Mesothelial cell of epicardium (in vitro differentiated cells): ENCODE results near the gene TARS3. TPM values are rescaled to one million over a fixed set of nuclear protein-coding genes. Genes with fewer than 3 reads are reported as not detected.

ENCODE experiments used
- DNase-seq, 2 experiments: peaks; one replicate each; pipeline ENCODE4 v3.0.0; 2021; ENCODE audit warnings: low spot score in 2 of 2; ENCODE audit not compliant: unreplicated experiment in 2 of 2
- H3K27ac Mint-ChIP-seq: 2 replicates; pipeline ENCODE4 v1.8.0; 2021; ENCODE audit warnings: mixed read lengths
- H3K27me3 Mint-ChIP-seq: 2 replicates; pipeline ENCODE4 v1.8.0; 2021; ENCODE audit warnings: low read depth, mixed read lengths
- H3K36me3 Mint-ChIP-seq: 2 replicates; pipeline ENCODE4 v1.8.0; 2021; ENCODE audit warnings: mixed read lengths
- H3K4me1 Mint-ChIP-seq: 2 replicates; pipeline ENCODE4 v1.8.0; 2021; ENCODE audit warnings: mixed read lengths
- H3K4me3 Mint-ChIP-seq: 2 replicates; pipeline ENCODE4 v1.8.0; 2021; ENCODE audit warnings: mild to moderate bottlenecking, moderate library complexity, mixed read lengths
- H3K9me3 Mint-ChIP-seq: 2 replicates; pipeline ENCODE4 v1.8.0; 2021; ENCODE audit warnings: mixed read lengths
- CTCF ChIP-seq: fragments of 200-600 bp; sonication (generic); IDR thresholded peaks from one replicate; pipeline ENCODE4 v1.5.0; 2021; ENCODE audit warnings: antibody characterized with exemption; ENCODE audit not compliant: unreplicated experiment
- total RNA-seq: library from RNA; stranded (reverse); gene quantifications from 3 replicates; pipeline ENCODE4 v1.2.1, GENCODE V29; 2021

The TARS3 gene
- total RNA-seq, 1 donor from 2014 or later: 22.4 TPM

GRCh38 chr15:101723171-101723873 lies 951 bp downstream of the TARS3 start:
- TF ChIP-seq CTCF: no peak
- H3K4me3 Mint-ChIP-seq: peak overlapping the region; percentile 86
- no peak for DNase-seq
- H3K36me3 Mint-ChIP-seq: peaks cover 23% of the 10 kb centered on the region
- H3K27ac Mint-ChIP-seq: peak overlapping the region; percentile 89
- no peaks in the 10 kb centered on the region for H3K9me3 Mint-ChIP-seq
- peaks cover 6% of the 10 kb centered on the region for H3K4me1 Mint-ChIP-seq
- no peaks in the 10 kb centered on the region for H3K27me3 Mint-ChIP-seq

GRCh38 chr15:101718896-101719295 lies 5.4 kb downstream of the TARS3 start:
- Mint-ChIP-seq H3K4me1 (peaks cover 6% of the 10 kb centered on the region), H3K27ac (no peak overlapping the region), H3K9me3 (no peaks in the 10 kb centered on the region), H3K36me3 (peaks cover 37% of the 10 kb centered on the region), H3K27me3 (no peaks in the 10 kb centered on the region), H3K4me3 (no peak overlapping the region)
- DNase-seq: no peak
- no peak for TF ChIP-seq CTCF

- DNase-seq: no peak
- TF ChIP-seq CTCF: no peak
- H3K4me3 Mint-ChIP-seq: no peak overlapping the region
- no peaks in the 10 kb centered on the region for H3K9me3 Mint-ChIP-seq
- H3K27me3 Mint-ChIP-seq: no peaks in the 10 kb centered on the region
- H3K36me3 Mint-ChIP-seq: peaks cover 48% of the 10 kb centered on the region
- H3K27ac Mint-ChIP-seq: no peak overlapping the region
- peaks cover 4% of the 10 kb centered on the region for H3K4me1 Mint-ChIP-seq
Measured at GRCh38 chr15:101712078-101712477, 12.2 kb downstream of the TARS3 start.

GRCh38 chr15:101710806-101711205 lies 13.5 kb downstream of the TARS3 start:
- peak overlapping the region; percentile 5 for H3K27ac Mint-ChIP-seq

GRCh38 chr15:101709466-101709865 lies 14.8 kb downstream of the TARS3 start:
- Mint-ChIP-seq H3K4me3 (no peak overlapping the region), H3K4me1 (peaks cover 4% of the 10 kb centered on the region), H3K27ac (no peak overlapping the region), H3K27me3 (no peaks in the 10 kb centered on the region), H3K9me3 (no peaks in the 10 kb centered on the region), H3K36me3 (peaks cover 57% of the 10 kb centered on the region)
- no peak for TF ChIP-seq CTCF
- DNase-seq: no peak

More at GRCh38 chr15:101710806-101711205, 13.5 kb downstream of the TARS3 start:
- Mint-ChIP-seq H3K27me3 (no peaks in the 10 kb centered on the region), H3K4me3 (no peak overlapping the region), H3K36me3 (peaks cover 50% of the 10 kb centered on the region), H3K9me3 (no peaks in the 10 kb centered on the region), H3K4me1 (peaks cover 4% of the 10 kb centered on the region)
- DNase-seq: no peak
- TF ChIP-seq CTCF: no peak
